Measurements from ENCODE around the gene TFDP2. TPM values are rescaled to one million over a fixed set of nuclear protein-coding genes. Genes with fewer than 3 reads are reported as not detected.
"Not testable (repeated sequence)": the region's sequence is repeated elsewhere in the genome, so short reads cannot be mapped to it uniquely, and the experiment has no call there.

Gene TFDP2
- total and polyA plus RNA-seq, 10 donors = 4.1 to 40.5 (median 27.9) TPM

GRCh38 chr3:141979050-141979671, 170.2 kb downstream of the TFDP2 start:
- intact Hi-C loops (cut with DNase I; ENCODE audit: low total_unique reads) = no loop called here

GRCh38 chr3:141974777-141975176, 174.6 kb downstream of the TFDP2 start:
- intact Hi-C loops (cut with DNase I; ENCODE audit: low total_unique reads) = not testable (repeated sequence)

More at GRCh38 chr3:141979050-141979671, 170.2 kb downstream of the TFDP2 start:
- Histone ChIP-seq H3K27ac (no peak overlapping the region), H3K9me3 (no peaks in the 10 kb centered on the region), H3K36me3 (peaks cover 0 to 46% (median 11%) of the 10 kb centered on the region in 6 donors), H3K4me1 (no peaks in the 10 kb centered on the region), H3K4me3 (no peak overlapping the region), H3K27me3 (replicated peaks in 1 of 7) (no peaks in the 10 kb centered on the region)
- DNase-seq = no peak
- TF ChIP-seq POLR2A (IDR thresholded peaks at IDR 0.05) (no peak), POLR2AphosphoS5 (IDR thresholded peaks at IDR 0.05) (no peak), CTCF (IDR thresholded peaks at IDR 0.05 in 8 of 11, conservative IDR thresholded peaks at IDR 0.05 in 3 of 11) (no peak)
- WGBS, 5 donors = 90 to 94% (median 92%) methylated on average over 5 of the region's 5 CpGs

GRCh38 chr3:141972399-141972798, 176.9 kb downstream of the TFDP2 start:
- intact Hi-C loops (cut with DNase I; ENCODE audit: low total_unique reads) = no loop called here
- no peaks in the 10 kb centered on the region for H3K4me1 ChIP-seq
- 95 to 98% (median 97%) methylated on average over 2 of the region's 2 CpGs for WGBS, 5 donors
- H3K27me3 ChIP-seq (replicated peaks in 1 of 7) = no peaks in the 10 kb centered on the region
- H3K27ac ChIP-seq = no peak overlapping the region
- TF ChIP-seq POLR2A (IDR thresholded peaks at IDR 0.05) = no peak
- no peak for TF ChIP-seq CTCF (IDR thresholded peaks at IDR 0.05 in 8 of 11, conservative IDR thresholded peaks at IDR 0.05 in 3 of 11)
- TF ChIP-seq POLR2AphosphoS5 (IDR thresholded peaks at IDR 0.05) = no peak
- peaks cover 0 to 63% (median 8%) of the 10 kb centered on the region in 6 donors for H3K36me3 ChIP-seq
- H3K9me3 ChIP-seq = no peaks in the 10 kb centered on the region
- no peak overlapping the region for H3K4me3 ChIP-seq
- no peak for DNase-seq

More at GRCh38 chr3:141974777-141975176, 174.6 kb downstream of the TFDP2 start:
- WGBS, 5 donors = 88 to 98% (median 94%) methylated on average over 8 of the region's 8 CpGs
- not testable (repeated sequence) for H3K27me3 ChIP-seq (replicated peaks in 1 of 7); H3K9me3 ChIP-seq; H3K27ac ChIP-seq; DNase-seq; H3K4me1 ChIP-seq; H3K4me3 ChIP-seq
- peaks cover 0 to 62% (median 10%) of the 10 kb centered on the region in 6 donors for H3K36me3 ChIP-seq

GRCh38 chr3:141971571-141971970, 177.8 kb downstream of the TFDP2 start:
- no peak overlapping the region for H3K27ac ChIP-seq
- WGBS, 5 donors = 88 to 100% (median 95%) methylated on average over 1 of the region's 1 CpG
- TF ChIP-seq POLR2AphosphoS5 (IDR thresholded peaks at IDR 0.05) (no peak), POLR2A (IDR thresholded peaks at IDR 0.05) (no peak), CTCF (IDR thresholded peaks at IDR 0.05 in 8 of 11, conservative IDR thresholded peaks at IDR 0.05 in 3 of 11) (no peak)
- H3K36me3 ChIP-seq = peaks cover 0 to 62% (median 5%) of the 10 kb centered on the region in 6 donors
- no peak for DNase-seq
- H3K27me3 ChIP-seq (replicated peaks in 1 of 7) = no peaks in the 10 kb centered on the region
- no peak overlapping the region for H3K4me3 ChIP-seq
- no peaks in the 10 kb centered on the region for H3K4me1 ChIP-seq
- intact Hi-C loops (cut with DNase I; ENCODE audit: low total_unique reads) = no loop called here
- no peaks in the 10 kb centered on the region for H3K9me3 ChIP-seq
